Endothelial cell of umbilical vein (primary cell): ENCODE data around the gene SPTB. TPM values are rescaled to one million over a fixed set of nuclear protein-coding genes. Genes with fewer than 3 reads are reported as not detected.

Experiments used
- BruUV-seq: library from RNA; stranded (reverse); fragments of 400-500 nt; replicated peaks from 2 replicates; lab custom pipeline; 2021; lab: Mats Ljungman, UMichigan
- CTCF ChIA-PET: fragments of 300-600, 350-600 bp; sonication (Branson Sonifier 250); formaldehyde crosslinking; loops from one replicate; lab custom pipeline; 2021; ENCODE audit warnings: antibody characterized with exemption, inconsistent platforms; lab: Charles Lee
- POLR2A ChIA-PET: fragments of 300-600, 350-600 bp; sonication (Branson Sonifier 250); formaldehyde crosslinking; loops from one replicate; lab custom pipeline; 2021; ENCODE audit warnings: antibody characterized with exemption, inconsistent platforms; lab: Charles Lee
- DNase-seq: peaks from one replicate; pipeline ENCODE4 v3.0.0-alpha.2; 2011; ENCODE audit warnings: low read depth, low spot score
- FAIRE-seq: peaks from 2 replicates; lab custom pipeline; 2011; peaks lifted over from hg19 to GRCh38; lab: Jason Lieb, UNC
- H2AFZ ChIP-seq: 2 replicates; pipeline ENCODE4 v1.6.0; 2012; ENCODE audit warnings: low read depth, low read length, control low read depth, inconsistent platforms
- H3K27ac ChIP-seq: 2 replicates; pipeline ENCODE4 v1.5.1; 2011; ENCODE audit warnings: low read depth, mild to moderate bottlenecking, control low read depth, low read length, moderate library complexity; ENCODE audit not compliant: insufficient read depth
- H3K27me3 ChIP-seq, 2 experiments: 2 replicates each; pipeline versions ENCODE4 v1.6.0 to v1.6.1; 2011; ENCODE audit warnings: low read length in 2 of 2, mixed read lengths in 1 of 2; ENCODE audit not compliant: control insufficient read depth in 2 of 2, insufficient read depth in 2 of 2
- H3K36me3 ChIP-seq, 2 experiments: 2 replicates in 1 of 2; 3 replicates in 1 of 2; pipeline ENCODE4 v1.5.1; 2011; ENCODE audit warnings: low read length in 2 of 2, mild to moderate bottlenecking in 1 of 2, moderate library complexity in 1 of 2; ENCODE audit not compliant: control insufficient read depth in 2 of 2, insufficient read depth in 2 of 2; ENCODE audit errors: extremely low read depth in 1 of 2
- H3K4me1 ChIP-seq: 3 replicates; pipeline ENCODE4 v1.5.1; 2011; ENCODE audit warnings: mild to moderate bottlenecking, low read length; ENCODE audit not compliant: control insufficient read depth, insufficient read depth; ENCODE audit errors: extremely low read depth
- H3K4me2 ChIP-seq: 2 replicates; pipeline ENCODE4 v1.6.1; 2011; ENCODE audit warnings: low read length, control low read depth, mixed read lengths; ENCODE audit not compliant: insufficient read depth
- H3K4me3 ChIP-seq, 3 experiments: fragments of 200-600 bp in 1 of 3; sonication (generic), shearing (Covaris generic) in 1 of 3; replicated peaks in 1 of 3; 2 replicates each; pipeline ENCODE4 v1.5.1; 2011 to 2016; ENCODE audit warnings: control low read depth in 3 of 3, low read length in 3 of 3, mild to moderate bottlenecking in 2 of 3, inconsistent platforms in 1 of 3, low read depth in 1 of 3, moderate library complexity in 1 of 3; ENCODE audit not compliant: insufficient read depth in 1 of 3
- H3K79me2 ChIP-seq: 2 replicates; pipeline ENCODE4 v1.6.0; 2012; ENCODE audit warnings: low read length, inconsistent platforms; ENCODE audit not compliant: control insufficient read depth, insufficient read depth
- H3K9ac ChIP-seq: replicated peaks from 2 replicates; pipeline ENCODE3; 2011; ENCODE audit warnings: low read length, control low read depth; ENCODE audit not compliant: insufficient read depth; ENCODE audit errors: extremely low read depth
- H3K9me1 ChIP-seq: replicated peaks from 3 replicates; pipeline ENCODE4 v1.6.0; 2011; ENCODE audit warnings: mild to moderate bottlenecking, low read length; ENCODE audit not compliant: control insufficient read depth, insufficient read depth; ENCODE audit errors: extremely low read depth
- H3K9me3 ChIP-seq: replicated peaks from 2 replicates; pipeline ENCODE4 v1.5.1; 2012; ENCODE audit warnings: low read length, inconsistent platforms; ENCODE audit not compliant: control insufficient read depth, insufficient read depth
- H4K20me1 ChIP-seq: replicated peaks from 2 replicates; pipeline ENCODE3; 2011; ENCODE audit warnings: mild to moderate bottlenecking, low read length; ENCODE audit not compliant: control insufficient read depth, insufficient read depth; ENCODE audit errors: extremely low read depth
- EZH2 ChIP-seq: IDR thresholded peaks from 2 replicates; pipeline ENCODE4 v1.6.1; 2012; ENCODE audit warnings: borderline replicate concordance, low read depth, mild to moderate bottlenecking, moderate library complexity, low read length, inconsistent platforms; ENCODE audit not compliant: severe bottlenecking
- FOS ChIP-seq: IDR thresholded peaks from 2 replicates; pipeline ENCODE4 v1.6.1; 2011; ENCODE audit warnings: mild to moderate bottlenecking, low read length, moderate library complexity, borderline replicate concordance; ENCODE audit not compliant: insufficient read depth
- GATA2 ChIP-seq: IDR thresholded peaks from 2 replicates; pipeline ENCODE4 v1.7.0; 2011; ENCODE audit warnings: low read depth, mild to moderate bottlenecking, moderate library complexity, mixed read lengths, low read length; ENCODE audit not compliant: insufficient read length, insufficient read depth
- MYC ChIP-seq: IDR thresholded peaks from one replicate; pipeline ENCODE4 v1.6.1; 2011; ENCODE audit warnings: mild to moderate bottlenecking, low read depth, low read length
- POLR2A ChIP-seq: IDR thresholded peaks from 2 replicates; pipeline ENCODE4 v1.6.1; 2012; ENCODE audit warnings: low read depth, mild to moderate bottlenecking, control low read depth, low read length
- POLR2AphosphoS5 ChIP-seq: IDR thresholded peaks from 2 replicates; pipeline ENCODE4 v1.6.1; 2012; ENCODE audit warnings: low read depth, mild to moderate bottlenecking, control low read depth, low read length, moderate library complexity; ENCODE audit not compliant: insufficient read depth
- dilution Hi-C: fragments of 300-500 bp; cut with MboI; formaldehyde crosslinking; loops from one replicate; pipeline ENCODE4 v1.15.0; 2019; ENCODE audit warnings: low sequenced_read_pairs; ENCODE audit not compliant: extremely low pct_ligation_motif_present
- intact Hi-C: fragments of 100-400 bp; cut with micrococcal nuclease; formaldehyde crosslinking; loops from one replicate; pipeline ENCODE4 v1.10.0; 2022
- polyA plus RNA-seq, 4 experiments: library from polyadenylated mRNA; depleted of rRNA in 3 of 4; stranded (reverse) in 3 of 4; unstranded in 1 of 4; fragments of >200 nt; gene quantifications; 2 replicates each; pipeline versions ENCODE4 v1.2.1 to v1.2.3, GENCODE V29; 2011 to 2012; ENCODE audit warnings: missing spikeins in 1 of 4
- total RNA-seq: library from RNA; stranded (reverse); gene quantifications from 2 replicates; pipeline ENCODE4 v1.2.3, GENCODE V29; 2021
- TF ChIP-seq, protein P1 (sequence below): IDR thresholded peaks from 2 replicates; pipeline ENCODE4 v1.6.1; 2011; ENCODE audit not compliant: insufficient read depth, insufficient read length
- TF ChIP-seq, protein P2 (sequence below), 2 donors: IDR thresholded peaks; 1 replicate in 1 of 2; 2 replicates in 1 of 2; pipeline ENCODE4 v1.5.1; 2011; ENCODE audit warnings: low read length in 2 of 2, mild to moderate bottlenecking in 2 of 2, moderate library complexity in 2 of 2, control low read depth in 1 of 2, inconsistent platforms in 1 of 2, low read depth in 1 of 2; ENCODE audit not compliant: insufficient read depth in 1 of 2; ENCODE audit errors: extremely low read depth in 1 of 2

The SPTB gene
- total and polyA plus RNA-seq, 2 donors (not counting 3 experiments of a cell fraction or from before 2014, with no cell fraction given), result 0.03 to 0.07 TPM

DNA sequence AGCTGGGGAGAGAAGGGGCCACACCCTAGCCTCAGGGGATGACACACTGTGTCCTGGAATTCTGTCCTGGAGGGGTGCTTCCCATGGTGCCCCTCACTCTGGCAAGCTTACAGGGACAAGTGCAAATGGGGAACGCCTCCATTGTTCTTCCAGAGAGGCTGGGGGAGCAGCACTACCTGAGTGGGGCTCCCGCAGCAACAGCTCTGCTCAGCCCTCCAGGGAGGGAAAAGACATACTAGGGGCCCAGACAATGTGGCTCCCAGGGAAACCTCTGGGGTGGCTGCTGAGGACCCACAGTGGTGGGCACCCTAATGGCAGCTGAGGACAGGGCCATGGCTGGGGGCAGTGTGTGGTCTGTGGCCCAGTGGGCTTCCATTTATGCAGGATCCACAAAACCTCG, 106.1 kb downstream of the SPTB start:
- ChIA-PET POLR2A (no interaction called here), CTCF (interaction anchor here (0.9 to 2.5 kb wide), 2 partner anchors 9 to 12 kb away, joined by 3 to 9 read pairs; no protein-coding TSS in a partner anchor)
- H3K9me3 ChIP-seq, result no peaks in the 10 kb centered on the region
- no peaks in the 10 kb centered on the region for H3K4me1 ChIP-seq
- TF ChIP-seq, protein P1, sequence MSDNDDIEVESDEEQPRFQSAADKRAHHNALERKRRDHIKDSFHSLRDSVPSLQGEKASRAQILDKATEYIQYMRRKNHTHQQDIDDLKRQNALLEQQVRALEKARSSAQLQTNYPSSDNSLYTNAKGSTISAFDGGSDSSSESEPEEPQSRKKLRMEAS, result no peak
- TF ChIP-seq POLR2AphosphoS5 (no peak), GATA2 (no peak), POLR2A (no peak)
- TF ChIP-seq, protein P2, sequence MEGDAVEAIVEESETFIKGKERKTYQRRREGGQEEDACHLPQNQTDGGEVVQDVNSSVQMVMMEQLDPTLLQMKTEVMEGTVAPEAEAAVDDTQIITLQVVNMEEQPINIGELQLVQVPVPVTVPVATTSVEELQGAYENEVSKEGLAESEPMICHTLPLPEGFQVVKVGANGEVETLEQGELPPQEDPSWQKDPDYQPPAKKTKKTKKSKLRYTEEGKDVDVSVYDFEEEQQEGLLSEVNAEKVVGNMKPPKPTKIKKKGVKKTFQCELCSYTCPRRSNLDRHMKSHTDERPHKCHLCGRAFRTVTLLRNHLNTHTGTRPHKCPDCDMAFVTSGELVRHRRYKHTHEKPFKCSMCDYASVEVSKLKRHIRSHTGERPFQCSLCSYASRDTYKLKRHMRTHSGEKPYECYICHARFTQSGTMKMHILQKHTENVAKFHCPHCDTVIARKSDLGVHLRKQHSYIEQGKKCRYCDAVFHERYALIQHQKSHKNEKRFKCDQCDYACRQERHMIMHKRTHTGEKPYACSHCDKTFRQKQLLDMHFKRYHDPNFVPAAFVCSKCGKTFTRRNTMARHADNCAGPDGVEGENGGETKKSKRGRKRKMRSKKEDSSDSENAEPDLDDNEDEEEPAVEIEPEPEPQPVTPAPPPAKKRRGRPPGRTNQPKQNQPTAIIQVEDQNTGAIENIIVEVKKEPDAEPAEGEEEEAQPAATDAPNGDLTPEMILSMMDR (IDR thresholded peaks at IDR 0.05; ENCODE audit: extremely low read depth in 1 of 2, insufficient read depth in 1 of 2, low read depth in 1 of 2, low read length in 2 of 2), result no peak
- DNase-seq (no peak), FAIRE-seq (no peak)
- dilution Hi-C loops (no loop called here), intact Hi-C loops (no loop called here)
- no peak overlapping the region for H3K27ac ChIP-seq
- peaks cover 0 to 3% of the 10 kb centered on the region in 2 experiments for H3K27me3 ChIP-seq
- no peaks in the 10 kb centered on the region for H3K9me1 ChIP-seq
- H3K79me2 ChIP-seq, result no peaks in the 10 kb centered on the region
- no peaks in the 10 kb centered on the region for H3K36me3 ChIP-seq
- no peaks in the 10 kb centered on the region for H4K20me1 ChIP-seq
- no peak overlapping the region for H2AFZ ChIP-seq
- no peak overlapping the region for H3K4me2 ChIP-seq
- no peak overlapping the region for H3K9ac ChIP-seq
- no peak overlapping the region for H3K4me3 ChIP-seq
- BruUV-seq, result no TSS peak

DNA sequence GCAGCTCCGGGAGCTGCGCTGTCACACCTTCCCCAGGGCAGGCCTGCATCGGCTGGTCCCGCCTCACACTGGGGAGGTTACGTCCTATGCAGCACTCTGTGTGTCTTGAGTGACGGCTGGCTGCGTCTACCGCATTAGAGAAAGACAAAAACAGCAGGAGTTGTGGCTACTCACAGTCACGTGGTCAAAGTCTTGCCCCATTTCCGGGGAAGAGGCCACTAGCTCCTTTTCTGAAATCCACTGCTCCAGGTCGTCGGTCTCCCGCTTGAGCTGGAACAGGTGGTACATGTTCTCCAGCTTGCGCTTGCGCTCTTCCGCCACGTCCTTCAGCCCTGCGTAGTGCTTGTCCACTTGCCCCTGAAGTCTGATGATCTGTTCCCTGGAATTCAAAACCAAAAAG, 106.7 kb downstream of the SPTB start:
- DNase-seq (no peak), FAIRE-seq (no peak)
- Histone ChIP-seq H2AFZ (no peak overlapping the region), H3K4me1 (no peaks in the 10 kb centered on the region), H3K4me2 (no peak overlapping the region), H4K20me1 (no peaks in the 10 kb centered on the region), H3K79me2 (no peaks in the 10 kb centered on the region), H3K36me3 (no peaks in the 10 kb centered on the region), H3K9me1 (no peaks in the 10 kb centered on the region), H3K9ac (no peak overlapping the region), H3K27ac (no peak overlapping the region), H3K4me3 (no peak overlapping the region), H3K9me3 (no peaks in the 10 kb centered on the region), H3K27me3 (peaks cover 0 to 3% of the 10 kb centered on the region in 2 experiments)
- BruUV-seq, result no TSS peak
- dilution Hi-C loops, result no loop called here
- ChIA-PET CTCF (interaction anchor here (1.1 to 2.5 kb wide), 3 partner anchors 11 to 27 kb away, joined by 3 to 9 read pairs (median 8); no protein-coding TSS in a partner anchor), POLR2A (no interaction called here)
- TF ChIP-seq GATA2 (no peak), MYC (no peak), POLR2A (no peak), POLR2AphosphoS5 (no peak), FOS (no peak), EZH2 (no peak)
- TF ChIP-seq, protein P1, result no peak
- TF ChIP-seq, protein P2 (IDR thresholded peaks at IDR 0.05; ENCODE audit: extremely low read depth in 1 of 2, insufficient read depth in 1 of 2, low read depth in 1 of 2, low read length in 2 of 2), result no peak
- intact Hi-C loops, result no loop called here
